GM04504 (cell line): ENCODE measurements around the gene KIF19.

Experiments
- DNase-seq: peaks from one replicate; pipeline ENCODE4 v3.0.0-alpha.2; 2012; ENCODE audit warnings: low read depth

The KIF19 gene

DNA sequence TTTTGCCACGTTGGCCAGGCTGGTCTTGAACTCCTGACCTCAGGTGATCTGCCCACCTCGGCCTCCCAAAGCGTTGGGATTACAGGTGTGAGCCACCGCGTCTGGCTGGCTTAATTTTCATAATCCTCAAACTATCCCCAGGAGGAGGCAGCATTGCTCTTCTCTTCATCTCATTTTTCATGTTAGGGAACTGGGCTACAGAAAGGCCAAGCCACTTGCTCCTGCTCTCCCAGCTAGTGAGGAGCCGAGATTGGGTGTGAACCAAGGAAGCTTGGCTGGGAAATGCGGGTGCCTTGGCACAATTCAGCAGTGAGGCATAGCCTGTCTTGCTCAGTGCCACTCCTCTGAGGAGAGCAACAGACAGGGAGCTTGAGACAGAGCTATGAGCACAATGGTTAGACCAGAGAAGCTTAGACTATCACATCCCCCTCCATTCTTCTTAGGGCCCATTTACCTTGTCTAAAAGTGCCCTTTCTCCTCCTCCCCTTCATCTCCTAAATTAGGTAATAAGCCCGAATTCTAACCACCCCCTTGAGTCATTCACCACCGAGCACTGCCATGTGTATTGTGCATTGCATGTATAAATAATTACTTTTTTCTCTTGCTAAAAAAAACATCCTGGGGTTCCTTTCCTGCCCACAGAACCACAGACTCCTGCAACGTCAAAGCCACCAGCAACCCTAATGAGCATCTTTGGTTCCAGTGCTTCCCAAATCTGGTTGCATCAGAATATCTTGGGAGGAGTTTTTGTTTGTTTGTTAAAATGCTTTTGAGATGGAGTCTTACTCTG, 20.0 kb upstream of the KIF19 start:
- no peak for DNase-seq

DNA sequence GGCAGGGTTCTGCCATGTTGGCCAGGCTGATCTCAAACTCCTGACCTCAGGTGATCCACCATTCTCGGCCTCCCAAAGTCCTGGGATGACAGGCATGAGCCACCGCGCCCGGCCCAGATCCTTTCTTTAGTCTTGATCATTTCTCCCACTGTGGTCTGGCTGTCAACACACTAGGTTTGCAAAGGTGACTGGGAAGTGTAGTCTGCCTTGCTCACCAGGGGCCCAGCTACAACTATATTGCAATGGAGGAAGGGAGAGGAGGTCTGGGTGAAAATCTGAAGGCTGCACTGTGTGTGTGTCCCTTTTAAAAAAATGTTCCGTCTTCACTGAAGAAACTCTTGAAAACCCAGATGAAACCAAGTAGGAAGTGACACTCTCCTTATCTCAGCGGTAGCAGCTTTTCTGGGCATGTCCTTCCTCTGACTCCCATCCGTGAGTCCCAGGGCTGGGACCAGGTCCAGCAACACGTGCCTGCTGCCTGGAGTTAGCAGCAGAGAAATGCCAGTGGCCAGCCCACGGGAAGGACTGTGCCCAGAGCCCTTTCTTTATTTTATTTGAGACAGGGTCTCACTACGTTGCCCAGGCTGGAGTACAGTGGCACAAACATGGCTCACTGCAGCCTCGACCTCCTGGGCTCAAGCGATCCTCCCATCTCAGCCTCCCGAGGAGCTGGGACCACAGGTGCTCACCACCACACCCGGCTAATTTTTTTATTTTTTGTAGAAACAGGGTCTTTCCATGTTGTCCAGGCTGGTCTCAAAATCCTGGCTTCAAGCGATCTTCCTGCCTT, 17.8 kb upstream of the KIF19 start:
- DNase-seq: no peak

DNA sequence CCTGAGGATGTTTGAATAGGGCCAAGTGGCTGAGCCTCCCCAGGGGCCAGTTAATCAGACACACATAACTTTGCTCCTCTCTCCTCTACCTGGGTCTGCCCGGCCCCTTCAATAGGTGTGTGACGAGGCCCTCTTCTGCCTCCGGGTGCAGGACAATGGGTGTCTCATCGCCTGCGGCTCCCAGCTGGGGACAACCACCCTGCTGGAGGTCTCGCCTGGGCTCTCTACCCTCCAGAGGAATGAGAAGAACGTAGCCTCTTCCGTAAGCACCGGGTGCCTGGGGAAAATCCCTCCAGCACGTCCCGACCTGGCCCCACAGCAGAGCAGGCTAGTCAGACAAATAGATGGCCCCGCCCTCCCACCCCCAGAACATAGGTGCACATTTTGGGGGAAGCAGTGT, 16.1 kb upstream of the KIF19 start:
- no peak for DNase-seq

DNA sequence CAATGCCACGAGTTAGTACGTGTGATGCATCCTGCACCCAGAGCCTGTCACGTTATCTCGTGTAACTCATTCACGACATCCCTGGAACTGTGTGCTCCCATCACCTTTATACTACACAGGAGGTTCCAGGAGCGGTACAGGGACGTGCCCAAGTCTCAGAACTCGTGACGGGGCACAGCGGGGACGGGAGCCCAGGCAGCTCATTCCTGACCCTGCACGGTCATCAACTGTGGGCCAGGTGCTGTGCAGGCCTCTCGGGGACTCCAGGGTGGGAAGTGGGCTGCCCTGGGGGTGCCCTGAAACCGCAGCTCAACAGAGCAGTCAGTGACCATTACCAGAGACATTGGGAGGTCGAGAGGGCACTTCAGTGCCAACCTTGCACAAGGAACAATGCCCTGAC, 11.1 kb upstream of the KIF19 start:
- DNase-seq: no peak

DNA sequence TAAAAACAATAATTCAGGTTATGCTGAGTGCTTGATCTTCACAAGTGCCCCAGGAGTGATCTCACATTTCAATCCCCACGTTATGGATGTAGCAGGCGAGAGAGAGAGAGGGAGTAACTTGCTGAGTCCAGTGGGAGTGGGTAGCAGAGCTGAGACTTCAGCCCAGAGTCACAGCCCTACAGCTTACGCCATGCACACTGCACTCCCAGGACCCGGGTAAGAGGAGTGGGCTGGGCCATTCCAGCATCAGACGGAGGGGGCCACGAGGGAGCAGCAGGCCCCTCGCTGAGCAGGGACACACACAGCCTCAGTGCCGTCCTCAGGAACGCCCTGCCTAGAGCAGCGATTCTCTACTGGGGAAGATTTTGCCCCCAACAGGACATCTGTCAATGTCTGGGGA, 9.8 kb upstream of the KIF19 start:
- no peak for DNase-seq

DNA sequence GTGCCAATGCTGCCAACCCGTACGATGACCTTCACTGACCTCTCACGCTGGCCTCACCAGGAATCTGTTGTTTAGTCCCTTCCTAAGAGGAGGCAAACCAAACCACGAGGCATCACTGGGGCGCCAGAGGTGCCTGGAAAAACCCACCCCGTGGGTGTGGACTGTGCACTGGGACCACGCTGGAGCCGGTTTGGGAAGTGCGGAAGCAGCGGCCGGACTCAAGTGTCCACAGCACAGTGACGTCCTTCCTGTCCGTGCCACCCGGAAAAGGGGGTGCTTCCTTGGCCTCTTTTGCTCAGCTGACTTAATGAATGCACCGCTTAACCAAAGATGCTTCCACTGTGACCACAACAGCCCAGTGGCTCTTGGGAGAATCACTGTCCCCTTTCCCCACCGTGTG, 9.0 kb upstream of the KIF19 start:
- DNase-seq: no peak

DNA sequence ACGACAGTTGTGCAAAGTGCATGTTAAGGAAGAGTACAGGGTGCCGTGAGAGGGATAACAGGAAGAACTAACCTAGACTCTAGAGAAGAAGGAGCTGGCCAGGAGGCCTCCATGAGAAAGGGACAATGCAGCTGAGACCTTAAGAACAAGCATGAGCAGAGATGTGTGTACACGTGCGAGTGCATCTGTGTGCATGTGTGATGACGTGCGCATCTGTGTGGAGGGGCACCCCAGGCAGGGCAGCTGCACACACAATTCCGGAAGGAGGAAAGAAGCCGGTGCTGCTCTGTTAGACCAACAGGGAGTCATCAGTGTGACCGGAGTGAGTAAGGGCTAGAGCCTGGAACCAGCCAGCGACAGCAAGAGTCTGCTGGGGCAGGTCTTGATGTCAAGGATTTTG, 7.6 kb upstream of the KIF19 start:
- no peak for DNase-seq

DNA sequence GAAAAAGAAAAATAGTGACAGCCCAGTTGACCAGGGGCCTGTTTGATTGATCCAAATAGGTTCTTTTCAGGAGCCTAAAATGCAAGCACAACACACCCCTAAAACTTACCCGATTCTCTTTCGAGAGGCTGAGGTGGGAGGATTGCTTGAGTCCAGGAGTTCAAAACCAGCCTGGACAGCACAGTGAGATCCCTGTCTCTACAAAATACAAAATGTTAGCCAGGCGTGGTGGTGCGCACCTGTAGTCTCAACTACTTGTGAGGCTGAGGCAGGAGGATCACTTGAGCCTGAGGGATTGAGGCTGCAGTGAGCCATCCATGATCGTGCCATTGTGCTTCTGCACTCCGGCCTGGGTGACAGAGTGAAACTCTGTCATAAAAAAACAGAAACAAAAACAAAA, 1.5 kb upstream of the KIF19 start:
- no peak for DNase-seq

DNA sequence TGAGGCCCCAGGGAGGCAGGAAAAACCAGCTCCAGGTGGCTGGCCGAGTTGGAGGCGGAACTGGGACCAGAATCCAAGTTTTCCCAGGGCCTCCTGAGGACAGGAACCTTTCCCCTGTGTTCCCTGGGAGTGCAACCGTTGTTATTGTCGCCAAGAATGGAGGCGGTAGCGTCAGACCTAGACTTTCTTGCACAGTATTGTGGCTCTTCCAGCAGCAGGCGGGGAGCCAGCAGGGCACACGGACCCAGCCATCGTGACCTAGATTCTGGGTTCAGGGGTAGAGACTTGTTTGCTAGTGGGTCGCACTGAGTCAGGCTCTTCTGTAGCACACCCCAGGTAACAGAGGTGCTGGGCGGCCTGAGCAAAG, 667 bp upstream of the KIF19 start:
- no peak for DNase-seq

DNA sequence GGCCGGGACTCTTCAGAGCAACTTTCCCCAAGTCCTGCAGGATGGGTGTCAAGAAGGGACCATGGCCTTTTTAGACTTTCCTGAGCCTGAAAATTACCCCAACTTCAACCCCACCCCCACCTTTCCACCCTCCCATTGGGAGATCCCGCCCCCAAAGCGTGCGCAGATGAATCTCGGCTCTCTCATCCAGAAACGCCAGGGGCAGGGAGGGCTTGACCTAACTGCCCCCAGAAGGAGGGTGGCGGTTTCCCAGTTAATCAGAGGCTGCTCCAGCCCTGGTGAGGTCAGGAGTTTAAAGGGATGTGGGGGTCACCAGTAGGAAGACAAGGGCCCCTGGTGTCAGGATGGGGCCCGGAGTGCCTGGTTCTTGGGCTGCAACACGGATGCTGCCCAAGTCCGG, 480 bp downstream of the KIF19 start:
- DNase-seq: no peak

DNA sequence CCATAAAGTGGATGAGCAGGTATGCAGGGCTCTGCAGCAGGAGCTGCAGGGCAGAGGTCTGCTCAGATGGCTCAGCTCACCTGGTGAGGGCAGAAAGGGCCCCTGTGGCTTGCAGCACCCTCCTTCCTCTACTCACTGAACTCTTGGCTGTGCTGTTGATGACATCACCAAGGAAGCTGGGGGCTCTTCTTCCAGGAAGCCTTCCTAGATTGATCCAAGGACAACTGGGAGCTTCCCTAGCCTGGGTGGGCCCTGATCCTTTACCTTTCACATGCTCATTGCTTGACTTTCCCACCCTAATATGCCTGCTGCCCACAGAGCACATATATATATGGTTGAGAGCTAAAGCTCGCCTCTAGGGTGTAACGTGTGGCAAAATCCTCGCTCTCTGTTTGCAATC, 2.5 kb downstream of the KIF19 start:
- no peak for DNase-seq

DNA sequence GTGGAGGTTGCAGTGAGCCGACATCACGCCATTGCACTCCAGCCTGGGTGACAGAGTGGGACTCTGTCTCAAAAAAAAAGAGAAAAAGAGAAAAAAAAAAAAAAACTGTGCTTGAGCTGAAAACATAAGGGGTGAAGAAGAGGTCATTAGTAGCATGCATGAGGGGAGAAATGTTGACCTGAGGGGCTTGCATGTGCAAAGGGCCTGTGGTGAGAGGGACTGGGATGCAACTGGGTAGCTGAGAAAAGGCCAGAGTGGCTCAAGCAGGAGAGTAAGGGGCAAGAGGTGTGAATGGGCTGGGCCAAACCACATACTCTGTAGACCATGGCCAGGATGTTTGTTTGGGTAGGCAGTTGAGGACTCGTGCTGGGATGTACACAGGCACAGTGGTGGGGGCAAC, 3.4 kb downstream of the KIF19 start:
- DNase-seq: no peak

DNA sequence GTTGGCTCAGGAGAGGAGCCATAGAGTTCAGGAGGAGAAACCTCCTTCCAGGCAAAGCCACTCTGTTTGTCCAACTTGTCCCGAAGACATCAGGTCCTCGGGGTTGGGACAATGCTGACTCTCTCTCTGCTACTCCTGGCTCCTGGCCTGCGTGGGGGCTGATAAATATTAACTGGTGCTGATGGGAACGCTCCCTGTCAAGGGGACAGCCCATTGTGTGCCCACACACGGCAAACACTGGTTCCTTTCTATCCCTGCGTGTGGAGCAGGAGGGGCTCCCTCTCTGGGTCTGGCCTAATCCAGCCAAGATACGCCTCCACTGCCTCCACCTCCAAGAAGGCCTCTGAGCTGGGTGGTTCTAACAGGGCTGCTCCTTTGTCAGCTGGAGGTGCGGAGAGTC, 4.4 kb downstream of the KIF19 start:
- DNase-seq: no peak

DNA sequence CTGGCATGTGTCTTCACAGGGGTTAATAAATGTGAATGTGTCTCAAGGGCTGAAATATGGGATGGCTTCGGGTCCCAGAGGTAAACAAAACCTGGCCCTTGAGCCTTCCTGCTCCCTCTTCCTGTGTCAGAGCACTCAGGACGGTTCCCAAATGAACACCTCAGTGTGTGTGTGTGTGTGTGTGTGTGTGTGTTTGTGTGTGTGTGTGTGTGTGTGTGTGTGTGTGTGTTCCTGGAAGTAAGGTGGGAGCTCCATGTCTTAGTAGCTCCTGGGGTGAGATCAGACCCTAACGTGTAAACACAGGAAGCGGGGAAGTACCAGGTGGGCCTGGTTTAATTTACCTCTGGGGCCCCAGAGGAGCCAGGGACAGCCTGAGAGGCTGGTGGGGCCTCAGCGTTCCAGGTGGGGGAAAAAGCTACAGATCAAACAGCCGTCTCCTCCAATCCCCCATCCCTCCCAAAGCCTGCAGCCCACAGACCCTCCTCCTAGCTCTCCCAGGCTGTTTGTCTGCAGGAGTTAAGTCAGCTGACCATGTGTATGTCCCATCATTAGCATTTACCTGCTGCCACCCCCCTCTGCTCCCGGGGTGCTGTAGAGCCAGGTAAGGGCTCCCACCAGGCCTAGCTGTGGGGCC, 6.1 kb downstream of the KIF19 start:
- no peak for DNase-seq

DNA sequence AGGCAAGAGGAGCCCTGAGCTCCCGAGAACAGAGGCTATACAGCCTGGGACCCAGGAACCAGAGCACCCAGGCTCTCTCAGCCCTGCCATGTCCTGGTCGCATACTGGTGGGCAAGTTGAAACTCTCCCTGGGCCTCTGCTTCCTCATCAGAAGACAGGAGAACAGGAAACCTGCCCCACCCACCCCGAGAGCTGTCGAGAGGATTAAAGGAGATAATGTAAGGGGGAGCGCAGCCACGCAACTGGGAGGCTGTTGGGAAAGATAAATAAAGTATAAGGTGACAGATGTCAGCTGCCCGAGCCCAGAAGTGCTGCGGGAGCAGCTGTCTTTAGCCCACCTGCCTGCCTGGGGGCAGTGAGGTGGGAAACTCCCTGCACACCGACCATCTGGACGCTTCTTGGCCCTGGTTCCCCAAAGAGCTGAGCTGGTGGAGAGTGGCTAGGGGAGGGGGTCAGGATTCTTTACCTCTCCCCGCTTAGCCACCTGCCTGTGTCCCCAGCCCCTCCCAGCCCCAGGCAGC, 6.8 kb downstream of the KIF19 start:
- no peak for DNase-seq

DNA sequence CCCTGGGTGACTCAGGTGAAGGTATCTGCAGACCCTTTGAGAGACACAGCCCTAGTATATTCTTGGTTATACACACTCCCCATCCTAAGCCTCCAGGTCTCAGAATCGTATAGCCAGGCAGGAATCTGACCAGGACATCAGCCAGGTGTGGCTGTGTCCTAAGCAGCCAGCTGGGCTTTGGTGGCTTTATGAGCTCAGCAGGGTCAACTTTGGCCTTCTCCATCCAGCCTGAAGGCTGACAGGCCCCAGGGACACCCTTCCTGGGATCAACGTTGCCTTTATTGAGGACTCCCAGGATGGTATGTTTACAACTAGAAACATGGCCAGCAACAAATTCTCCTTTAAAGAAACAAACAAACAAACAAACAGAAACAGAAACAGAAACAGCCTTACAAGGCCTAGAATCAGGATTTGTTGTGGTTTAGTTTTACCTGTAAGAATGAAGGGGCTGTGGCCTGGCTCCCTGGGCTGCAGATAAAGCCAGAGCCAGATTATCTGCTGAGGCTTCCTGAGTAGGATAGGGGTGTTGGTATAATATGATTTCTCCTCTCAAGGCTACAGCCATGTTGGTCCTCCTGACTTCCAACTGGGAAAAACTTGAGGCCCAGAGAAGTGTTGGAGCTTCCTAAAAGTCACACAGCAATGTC, 8.5 kb downstream of the KIF19 start:
- no peak for DNase-seq

DNA sequence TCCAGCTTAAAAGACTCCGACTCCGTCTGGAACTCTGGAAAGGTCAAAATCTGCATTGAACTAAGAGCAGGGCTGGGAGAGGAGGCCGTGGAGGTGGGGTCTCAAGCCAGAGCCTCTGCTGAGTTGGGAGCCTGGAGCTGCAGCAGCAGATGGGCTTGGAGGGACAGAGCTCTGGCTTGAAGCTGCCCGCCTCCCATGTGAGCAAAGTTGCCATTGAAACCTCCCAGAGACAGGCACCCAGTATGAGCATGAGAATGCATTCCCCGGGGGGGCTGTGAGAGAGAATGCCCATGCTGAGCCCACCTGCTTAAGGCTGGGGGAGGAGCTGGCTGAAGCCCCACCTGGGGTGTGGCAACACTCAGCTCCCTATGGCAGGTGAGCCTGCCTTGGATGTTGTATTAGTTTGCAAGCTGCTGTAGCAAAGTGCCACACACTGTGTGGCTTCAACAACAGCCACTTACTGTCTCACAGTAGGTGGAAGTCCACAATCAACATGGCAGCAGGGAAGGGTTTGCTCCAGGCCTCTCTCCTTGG, 9.6 kb downstream of the KIF19 start:
- no peak for DNase-seq

DNA sequence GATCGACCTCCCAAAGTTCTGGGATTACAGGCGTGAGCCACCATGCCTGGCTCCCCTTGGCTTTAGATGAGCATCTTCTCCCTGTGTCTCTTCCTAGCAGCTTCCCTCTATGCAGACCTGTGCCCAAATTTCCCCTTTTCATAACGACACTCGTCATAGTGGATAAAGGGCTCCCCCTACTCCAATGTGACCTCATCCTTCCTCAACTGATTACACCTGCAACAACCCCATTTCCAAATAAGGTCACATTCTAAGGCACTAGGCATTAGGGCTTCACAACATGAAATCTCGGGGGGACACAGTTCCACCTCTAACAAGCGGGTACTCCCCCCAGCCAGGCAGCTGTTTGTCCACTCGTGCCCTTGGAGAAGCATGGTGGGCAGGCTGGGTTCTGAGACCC, 10.3 kb downstream of the KIF19 start:
- no peak for DNase-seq

DNA sequence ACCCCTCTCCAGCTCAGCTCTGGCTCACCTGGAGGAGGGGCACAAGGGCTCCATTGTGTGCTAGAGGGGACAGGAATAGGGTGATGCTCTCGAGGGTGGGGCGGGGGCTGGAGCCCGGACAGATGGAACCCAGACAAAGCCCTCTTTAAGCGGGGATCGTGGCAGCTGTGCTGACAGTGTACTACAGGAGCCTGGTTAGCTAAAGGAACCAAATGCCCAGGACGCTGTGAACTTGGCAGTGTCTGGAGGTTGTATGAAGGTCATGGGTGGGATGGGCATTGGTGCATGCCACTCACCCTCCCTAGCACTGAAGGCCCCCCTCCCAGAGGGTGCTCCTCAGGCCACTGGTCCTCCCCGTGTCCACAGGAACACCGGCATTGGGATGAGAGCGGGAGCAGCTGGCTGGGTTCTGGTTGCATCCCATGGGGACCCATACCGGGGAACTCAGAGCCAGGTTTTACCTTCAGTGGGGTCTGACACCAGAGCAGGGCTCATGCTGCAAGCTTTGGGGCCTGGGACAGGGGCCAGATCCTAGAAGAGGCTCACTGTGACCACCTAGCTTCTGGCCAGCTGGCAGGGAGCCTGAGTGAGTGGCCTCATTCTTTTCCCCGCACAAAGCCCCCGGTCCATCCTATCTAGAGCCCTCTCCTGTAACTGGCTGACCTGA, 11.9 kb downstream of the KIF19 start:
- DNase-seq: no peak

DNA sequence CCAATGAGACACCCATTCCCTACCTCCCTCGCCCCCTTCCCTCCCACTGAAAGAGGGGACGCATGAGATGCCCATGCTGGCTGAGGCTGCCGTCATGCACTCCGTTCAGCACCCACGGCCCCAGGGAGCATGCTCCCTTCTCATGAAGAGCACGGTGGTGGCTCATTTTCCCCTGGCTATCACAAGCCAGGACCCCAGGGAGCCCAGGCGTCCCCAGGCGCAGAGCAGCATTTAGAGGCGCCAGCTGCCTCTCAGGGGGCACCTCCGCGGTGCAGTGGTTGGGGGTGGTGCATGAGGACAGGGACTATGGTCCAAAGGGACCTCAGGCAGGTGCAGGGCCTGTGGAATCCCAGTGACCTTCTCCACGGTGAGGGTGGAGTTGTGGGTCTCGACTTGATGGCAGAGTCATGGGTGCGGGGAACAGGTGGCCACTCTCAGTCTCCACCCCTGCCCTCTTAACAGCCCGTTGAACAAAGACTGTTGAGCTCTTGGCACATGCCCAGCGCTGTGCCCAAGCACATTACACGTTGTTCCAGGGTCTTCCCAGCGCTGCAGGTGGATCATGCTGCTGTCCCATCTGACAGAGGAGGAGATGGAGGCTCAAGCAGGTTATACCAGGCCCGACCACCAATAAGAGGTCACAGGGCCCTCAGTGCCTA, 13.6 kb downstream of the KIF19 start:
- no peak for DNase-seq

DNA sequence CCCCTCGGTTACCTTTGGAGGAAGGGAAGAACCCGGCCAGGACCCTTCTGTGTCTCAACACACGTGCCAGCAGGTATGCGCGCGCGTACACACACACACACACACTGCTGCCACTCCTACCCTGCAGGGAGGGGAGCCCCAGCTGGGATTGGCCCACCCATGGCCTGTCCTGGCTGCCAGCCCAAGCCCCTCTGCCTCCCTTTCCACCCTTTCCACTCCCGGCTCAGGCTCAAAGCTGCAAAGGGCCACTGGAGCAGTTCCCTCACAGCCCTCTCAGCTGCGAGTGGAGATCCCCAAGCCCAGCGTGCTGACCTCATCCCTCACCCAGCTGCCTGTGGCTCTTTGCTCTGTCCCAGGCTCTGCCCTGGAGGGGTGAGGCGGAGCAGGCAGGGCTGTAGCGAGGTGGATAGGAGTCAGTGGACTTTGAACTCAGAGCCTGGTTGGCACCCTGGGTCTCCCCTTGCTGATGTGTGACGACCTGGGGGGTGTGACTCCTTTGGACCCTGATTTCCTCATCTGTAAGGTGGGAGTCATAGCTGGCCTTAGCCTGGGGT, 14.5 kb downstream of the KIF19 start:
- no peak for DNase-seq
